HUES64 (cell line): ENCODE measurements around the gene KMT5B.

ENCODE experiments used
- H3K27ac ChIP-seq: 2 replicates; pipeline ENCODE4 v1.7.0; 2013; ENCODE audit warnings: low read depth, low read length, inconsistent platforms
- H3K27me3 ChIP-seq: 2 replicates; pipeline ENCODE4 v1.6.1; 2013; ENCODE audit warnings: mild to moderate bottlenecking, low read length; ENCODE audit not compliant: insufficient read depth
- H3K36me3 ChIP-seq: 2 replicates; pipeline ENCODE4 v1.6.1; 2013; ENCODE audit warnings: mild to moderate bottlenecking, low read length; ENCODE audit not compliant: insufficient read depth
- H3K4me1 ChIP-seq: 2 replicates; pipeline ENCODE4 v1.6.1; 2013; ENCODE audit warnings: mild to moderate bottlenecking, low read length, moderate library complexity; ENCODE audit not compliant: insufficient read depth
- H3K4me3 ChIP-seq: 2 replicates; pipeline ENCODE4 v1.5.1; 2013; ENCODE audit warnings: mild to moderate bottlenecking, low read length, moderate library complexity
- H3K9ac ChIP-seq: 2 replicates; pipeline ENCODE4 v1.6.1; 2013; ENCODE audit warnings: mild to moderate bottlenecking, low read depth, low read length
- H3K9me3 ChIP-seq: 2 replicates; pipeline ENCODE4 v1.6.1; 2013; ENCODE audit warnings: low read depth, low read length; ENCODE audit not compliant: insufficient read depth
- WGBS: fragments of 150-250, 120-280 bp; methylation state at CpG from one replicate; pipeline ENCODE4 v1.1.7; 2013; ENCODE audit warnings: missing lambda C conversion rate; 5-methylcytosine and 5-hydroxymethylcytosine counted together

KMT5B gene

DNA sequence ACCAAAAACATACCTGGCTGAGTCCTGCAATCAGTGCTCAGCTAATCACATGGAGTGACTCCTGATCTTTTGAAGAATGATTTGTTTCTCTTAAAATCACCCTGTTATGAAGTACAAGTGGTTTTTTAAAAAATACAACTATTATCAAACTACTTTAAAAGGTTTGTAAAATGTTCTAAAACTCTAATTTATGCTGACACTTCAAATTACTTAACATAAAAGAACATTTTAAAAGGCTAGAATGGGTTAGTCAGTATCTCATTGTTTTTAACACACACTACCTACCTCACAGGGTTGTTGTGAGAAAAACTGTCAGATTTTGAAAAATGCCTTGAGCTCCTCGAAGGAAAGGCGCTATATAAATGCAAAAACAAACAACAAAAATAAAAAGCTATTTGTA lies 33.2 kb downstream of the KMT5B start:
- H3K4me1 ChIP-seq: no peaks in the 10 kb centered on the region
- H3K4me3 ChIP-seq: no peak overlapping the region
- no peaks in the 10 kb centered on the region for H3K27me3 ChIP-seq
- no peak overlapping the region for H3K9ac ChIP-seq
- WGBS: no CpG with 5 or more reads among the region's 2 CpGs
- peaks cover 78% of the 10 kb centered on the region for H3K36me3 ChIP-seq
- no peak overlapping the region for H3K27ac ChIP-seq
- no peaks in the 10 kb centered on the region for H3K9me3 ChIP-seq

DNA sequence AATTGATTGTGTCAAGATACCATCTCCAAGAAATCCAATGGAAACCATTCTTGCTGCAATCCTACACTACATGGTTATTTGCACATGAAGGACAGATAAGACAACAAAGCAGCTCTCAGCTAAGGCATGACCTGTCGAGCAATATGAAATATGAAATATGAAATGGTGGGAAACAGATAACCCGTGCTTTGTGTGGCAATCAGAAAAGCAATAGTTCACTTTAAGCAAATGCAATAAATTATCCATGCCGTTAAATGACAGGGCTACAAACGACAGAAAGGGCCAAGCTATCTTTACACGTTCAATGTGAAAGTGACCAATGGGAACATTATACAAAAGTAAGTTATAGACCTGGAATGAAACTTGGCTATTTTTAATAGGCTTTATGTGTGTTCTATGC lies 35.2 kb downstream of the KMT5B start:
- peaks cover 82% of the 10 kb centered on the region for H3K36me3 ChIP-seq
- H3K9ac ChIP-seq: no peak overlapping the region
- H3K9me3 ChIP-seq: no peaks in the 10 kb centered on the region
- H3K27me3 ChIP-seq: no peaks in the 10 kb centered on the region
- WGBS: 96% methylated on average over 5 of the region's 5 CpGs
- no peak overlapping the region for H3K4me3 ChIP-seq
- H3K27ac ChIP-seq: no peak overlapping the region
- H3K4me1 ChIP-seq: no peaks in the 10 kb centered on the region

DNA sequence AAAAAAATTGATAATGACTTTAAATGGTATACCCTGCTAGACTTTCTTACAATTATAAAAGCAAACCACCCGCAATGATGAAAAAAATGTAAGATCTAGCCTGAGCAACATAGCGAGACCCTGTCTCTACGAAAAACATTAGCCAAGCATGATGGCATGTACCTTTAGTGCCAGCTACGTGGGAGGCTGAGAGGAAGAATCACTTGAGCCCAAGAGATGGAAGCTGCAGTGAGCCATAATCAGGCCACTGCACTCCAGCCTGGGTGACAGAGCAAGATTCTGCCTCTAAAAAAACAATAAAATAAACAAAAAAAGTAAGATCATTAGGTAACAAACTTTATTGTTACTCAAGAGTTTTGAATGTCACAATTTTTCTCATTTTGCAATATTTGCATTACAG lies 39.2 kb downstream of the KMT5B start:
- no peak overlapping the region for H3K4me3 ChIP-seq
- no peaks in the 10 kb centered on the region for H3K9me3 ChIP-seq
- no peak overlapping the region for H3K27ac ChIP-seq
- no peaks in the 10 kb centered on the region for H3K27me3 ChIP-seq
- peaks cover 98% of the 10 kb centered on the region for H3K36me3 ChIP-seq
- WGBS: 93% methylated on average over 4 of the region's 4 CpGs
- H3K4me1 ChIP-seq: no peaks in the 10 kb centered on the region
- no peak overlapping the region for H3K9ac ChIP-seq

DNA sequence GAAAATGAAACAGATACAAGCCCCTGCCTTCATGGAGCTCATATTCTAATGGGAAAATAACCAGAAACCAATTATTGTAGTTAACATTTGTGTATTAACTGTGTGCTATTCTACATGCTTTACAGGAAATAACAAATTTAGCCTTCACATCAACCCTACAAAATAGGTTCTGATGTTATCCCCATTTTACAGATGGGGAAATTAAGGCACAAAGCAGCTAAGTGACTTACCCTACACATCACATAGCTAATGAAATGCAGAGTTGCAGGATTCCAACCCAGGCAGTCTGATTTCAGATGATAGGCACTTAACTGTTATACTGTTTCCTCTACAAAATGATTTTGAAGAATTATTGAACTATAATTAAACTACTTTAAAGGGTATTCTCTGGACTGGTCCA lies 43.7 kb downstream of the KMT5B start:
- Histone ChIP-seq H3K27me3 (no peaks in the 10 kb centered on the region), H3K36me3 (peaks cover 89% of the 10 kb centered on the region), H3K4me1 (no peaks in the 10 kb centered on the region), H3K9ac (no peak overlapping the region), H3K9me3 (no peaks in the 10 kb centered on the region), H3K27ac (no peak overlapping the region), H3K4me3 (no peak overlapping the region)

DNA sequence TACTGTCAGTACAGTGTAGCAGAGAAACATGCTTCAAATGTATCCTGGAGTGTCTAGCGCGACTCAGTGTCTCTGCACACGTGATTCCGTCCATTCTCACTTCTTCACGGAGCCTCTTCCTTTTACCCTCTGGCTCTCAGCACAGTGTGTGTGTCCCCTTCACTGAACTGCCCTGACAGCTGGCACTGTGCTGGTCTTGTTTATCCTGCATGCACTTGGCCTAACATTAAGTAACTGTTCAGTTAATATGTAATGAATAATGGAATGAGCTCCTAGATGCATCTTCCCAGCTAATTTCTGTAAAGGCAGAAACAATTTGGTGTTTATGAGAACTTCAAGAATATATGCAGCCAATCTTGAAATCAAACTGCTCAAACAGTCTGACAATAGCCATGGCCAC lies 44.4 kb downstream of the KMT5B start:
- H3K27ac ChIP-seq: no peak overlapping the region
- H3K4me1 ChIP-seq: no peaks in the 10 kb centered on the region
- peaks cover 89% of the 10 kb centered on the region for H3K36me3 ChIP-seq
- no peak overlapping the region for H3K9ac ChIP-seq
- H3K9me3 ChIP-seq: no peaks in the 10 kb centered on the region
- H3K27me3 ChIP-seq: no peaks in the 10 kb centered on the region
- no peak overlapping the region for H3K4me3 ChIP-seq
- 96% methylated on average over 5 of the region's 5 CpGs for WGBS

DNA sequence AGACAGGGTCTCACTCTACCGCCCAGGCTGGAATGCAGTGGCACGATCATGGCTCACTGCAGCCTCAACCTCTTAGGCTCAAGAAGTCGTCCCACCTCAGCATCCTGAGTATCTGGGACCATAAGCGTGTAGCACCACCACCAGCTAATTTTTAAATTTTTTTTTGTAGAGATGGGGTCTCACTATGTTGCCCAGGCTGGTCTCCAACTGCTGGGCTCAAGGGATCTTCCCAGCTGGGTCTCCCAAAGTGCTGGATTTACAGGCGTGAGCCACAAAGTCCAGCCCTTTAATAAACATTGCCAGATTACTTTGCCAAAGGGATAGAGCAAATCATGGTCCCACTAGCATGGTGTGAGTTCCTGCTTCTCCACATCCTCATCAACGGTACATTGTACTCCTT lies 45.6 kb downstream of the KMT5B start:
- Histone ChIP-seq H3K27ac (no peak overlapping the region), H3K9me3 (no peaks in the 10 kb centered on the region), H3K36me3 (peaks cover 81% of the 10 kb centered on the region), H3K27me3 (no peaks in the 10 kb centered on the region), H3K9ac (no peak overlapping the region), H3K4me1 (no peaks in the 10 kb centered on the region), H3K4me3 (no peak overlapping the region)
- WGBS: 95% methylated on average over 6 of the region's 6 CpGs

DNA sequence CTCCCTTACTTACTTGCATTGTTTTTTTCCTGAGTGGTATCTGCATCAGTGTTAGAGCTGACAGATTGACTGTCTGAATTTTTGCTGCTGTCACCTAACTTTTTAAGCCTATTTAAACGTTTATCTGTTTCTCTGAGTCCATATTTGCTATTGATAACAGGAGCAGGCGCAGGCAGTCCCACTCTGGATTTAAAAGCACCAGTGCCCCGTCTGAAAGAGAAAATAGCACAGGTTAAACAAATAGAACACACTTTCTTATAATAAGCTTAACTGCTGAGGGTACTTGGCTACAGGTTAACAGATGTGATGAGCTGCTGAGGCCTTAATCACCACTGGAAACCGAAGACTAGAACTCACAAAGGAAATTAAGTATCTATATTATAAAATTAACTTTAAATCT lies 46.1 kb downstream of the KMT5B start:
- Histone ChIP-seq H3K9ac (no peak overlapping the region), H3K27ac (no peak overlapping the region), H3K27me3 (no peaks in the 10 kb centered on the region), H3K4me3 (no peak overlapping the region), H3K36me3 (peaks cover 76% of the 10 kb centered on the region), H3K9me3 (no peaks in the 10 kb centered on the region), H3K4me1 (no peaks in the 10 kb centered on the region)
- WGBS: 97% methylated on average over 3 of the region's 4 CpGs

DNA sequence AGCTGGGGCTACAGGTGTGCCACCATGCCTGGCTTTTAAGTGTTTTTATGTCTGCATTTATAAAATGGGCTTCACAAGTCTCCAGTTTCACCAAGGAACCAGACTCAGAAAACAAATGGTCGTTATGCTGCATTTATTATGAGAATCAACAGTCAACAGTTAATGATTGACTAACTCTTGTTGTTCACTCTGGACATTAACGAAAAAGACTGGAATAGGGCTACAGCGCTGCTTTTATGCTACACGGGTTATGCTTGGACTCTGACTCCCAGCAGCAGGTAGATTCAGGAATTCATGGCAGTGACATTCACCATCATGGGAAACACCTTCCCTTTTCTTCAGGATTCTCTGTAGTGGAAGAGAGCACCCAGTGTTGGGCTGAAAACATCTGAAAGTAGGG lies 47.5 kb downstream of the KMT5B start:
- peaks cover 62% of the 10 kb centered on the region for H3K36me3 ChIP-seq
- H3K9me3 ChIP-seq: no peaks in the 10 kb centered on the region
- H3K27ac ChIP-seq: no peak overlapping the region
- H3K27me3 ChIP-seq: no peaks in the 10 kb centered on the region
- H3K4me3 ChIP-seq: no peak overlapping the region
- WGBS: 95% methylated on average over 4 of the region's 4 CpGs
- no peak overlapping the region for H3K9ac ChIP-seq
- H3K4me1 ChIP-seq: no peaks in the 10 kb centered on the region

DNA sequence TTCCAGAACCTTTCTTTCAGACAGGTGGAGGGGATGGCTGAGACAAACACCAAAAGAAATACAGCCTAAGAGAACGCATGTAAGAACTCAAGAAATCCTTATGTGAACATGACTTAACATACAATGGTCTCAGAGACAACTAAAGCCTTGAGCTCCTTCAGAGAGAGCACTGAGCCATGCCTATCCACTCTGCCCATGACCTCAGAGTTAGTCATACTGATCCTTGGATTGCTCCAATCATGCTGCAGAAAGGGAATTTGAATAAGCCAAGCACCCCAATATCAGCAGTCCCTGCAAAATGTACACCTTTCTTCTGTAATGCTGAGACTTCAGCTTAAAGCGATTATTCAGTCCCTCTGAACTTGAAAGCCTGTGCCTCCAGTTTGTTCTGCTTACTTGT lies 48.7 kb downstream of the KMT5B start:
- H3K27ac ChIP-seq: no peak overlapping the region
- H3K9ac ChIP-seq: no peak overlapping the region
- no peaks in the 10 kb centered on the region for H3K9me3 ChIP-seq
- H3K27me3 ChIP-seq: no peaks in the 10 kb centered on the region
- H3K36me3 ChIP-seq: peaks cover 51% of the 10 kb centered on the region
- no peaks in the 10 kb centered on the region for H3K4me1 ChIP-seq
- no peak overlapping the region for H3K4me3 ChIP-seq
- 99% methylated on average over 2 of the region's 2 CpGs for WGBS

DNA sequence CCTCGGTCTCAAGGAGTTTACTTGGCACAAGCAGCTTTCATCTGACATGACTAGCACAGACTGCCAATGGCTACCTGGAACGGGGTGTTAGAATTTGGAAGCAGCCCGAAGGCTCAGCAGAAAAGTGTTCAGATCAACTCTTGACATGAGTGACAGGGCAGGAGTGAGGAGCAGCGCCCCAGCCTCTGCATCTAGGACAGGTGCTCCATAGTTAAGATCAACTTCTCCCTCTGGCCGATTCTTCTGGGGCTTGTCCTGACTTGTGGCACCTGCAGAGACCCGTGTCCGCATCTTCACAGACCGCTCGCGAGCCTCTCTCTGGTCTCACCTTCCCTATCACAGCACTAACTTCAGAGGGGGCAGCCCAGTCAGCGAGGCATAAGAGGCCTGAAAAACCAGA lies 49.4 kb downstream of the KMT5B start:
- 90% methylated on average over 11 of the region's 11 CpGs for whole genome bisulfite sequencing
- H3K4me1 ChIP-seq: no peaks in the 10 kb centered on the region

DNA sequence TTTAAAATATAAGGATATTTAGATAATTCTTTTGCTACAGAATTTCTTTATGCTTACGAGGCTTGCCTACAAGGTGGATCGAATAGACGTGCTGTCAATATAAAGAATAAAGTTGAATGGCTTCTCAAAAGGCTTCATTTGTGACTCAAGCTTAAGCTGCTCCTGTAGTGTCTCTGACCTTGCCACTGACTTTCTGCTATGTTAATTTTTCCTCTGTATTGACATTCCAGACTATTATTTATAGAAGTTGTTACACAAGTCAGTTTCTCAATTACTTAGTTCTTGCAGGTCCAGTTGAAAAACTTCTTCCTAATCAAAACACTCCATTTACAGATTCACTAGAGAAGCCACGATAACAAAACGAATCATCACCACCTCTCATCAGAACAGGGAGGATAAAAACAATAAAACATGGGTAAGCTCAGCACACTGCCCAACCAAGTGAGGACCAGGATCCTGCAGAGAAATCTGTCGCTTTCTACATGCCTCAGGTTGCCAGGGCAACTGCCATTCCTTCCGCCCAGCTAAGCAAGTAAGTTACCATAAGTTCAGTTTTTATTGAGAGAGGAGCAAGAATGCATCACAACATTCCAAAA lies 52.9 kb downstream of the KMT5B start:
- Histone ChIP-seq H3K4me3 (no peak overlapping the region), H3K27me3 (no peaks in the 10 kb centered on the region), H3K36me3 (peaks cover 26% of the 10 kb centered on the region), H3K4me1 (no peaks in the 10 kb centered on the region), H3K9me3 (no peaks in the 10 kb centered on the region), H3K27ac (no peak overlapping the region), H3K9ac (no peak overlapping the region)
- 95% methylated on average over 7 of the region's 7 CpGs for whole genome bisulfite sequencing

More for the DNA sequence above, 49.4 kb downstream of the KMT5B start:
- H3K27ac ChIP-seq: no peak overlapping the region
- H3K9me3 ChIP-seq: no peaks in the 10 kb centered on the region
- H3K4me3 ChIP-seq: no peak overlapping the region
- no peak overlapping the region for H3K9ac ChIP-seq
- H3K27me3 ChIP-seq: no peaks in the 10 kb centered on the region
- peaks cover 45% of the 10 kb centered on the region for H3K36me3 ChIP-seq

DNA sequence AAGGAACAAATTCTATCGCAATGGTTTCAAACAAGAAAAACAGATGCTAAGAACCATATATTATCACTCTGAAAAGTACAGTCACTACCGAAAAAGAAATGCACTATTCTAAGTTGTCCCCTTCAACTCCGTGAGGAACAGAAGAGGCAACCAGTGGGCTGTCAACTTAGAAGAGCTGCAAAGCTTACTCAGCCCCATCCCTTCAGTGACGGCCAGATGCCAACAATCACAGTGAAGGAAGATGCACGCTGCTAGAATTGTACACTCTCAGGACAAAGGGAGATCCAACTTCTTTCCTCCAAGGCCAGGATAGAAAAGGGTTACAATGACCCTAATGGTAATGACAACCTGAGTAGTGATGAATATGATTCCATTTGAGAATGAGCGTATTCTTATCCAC lies 53.4 kb downstream of the KMT5B start:
- Histone ChIP-seq H3K4me1 (no peaks in the 10 kb centered on the region), H3K27me3 (no peaks in the 10 kb centered on the region), H3K27ac (no peak overlapping the region), H3K36me3 (peaks cover 26% of the 10 kb centered on the region), H3K4me3 (no peak overlapping the region), H3K9ac (no peak overlapping the region), H3K9me3 (no peaks in the 10 kb centered on the region)
- 96% methylated on average over 5 of the region's 6 CpGs for WGBS
